HG03457 (cell line): ENCODE measurements around the gene TRIM61.

Source experiments
- ATAC-seq: cut with Tn5 transposase; IDR thresholded peaks from one replicate; pipeline ENCODE4 v1.9.1; 2021; ENCODE audit warnings: moderate number of reproducible peaks; ENCODE audit not compliant: unreplicated experiment

TRIM61 gene

DNA sequence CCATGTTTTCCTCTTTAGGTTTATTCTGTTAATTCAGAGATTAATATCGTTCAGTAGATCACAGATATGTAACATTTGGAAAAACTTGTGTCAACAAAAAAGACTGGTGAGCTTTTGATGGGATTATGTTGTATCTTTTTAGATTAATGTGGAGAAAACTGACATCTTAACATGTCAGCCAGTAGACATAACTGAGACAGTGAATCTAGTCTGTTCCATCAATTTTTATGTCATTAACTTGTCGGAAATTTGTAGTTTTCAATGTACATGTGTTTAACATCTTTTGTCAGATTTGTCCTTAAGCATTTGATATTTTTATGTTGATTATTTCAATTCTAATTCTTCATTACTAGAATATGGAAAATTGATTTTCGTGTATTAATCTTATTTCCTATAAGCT is 58.5 kb downstream of the TRIM61 start:
- no peak for ATAC-seq
